KBM-7 (cell line): Measurements from ENCODE around the gene STON2.

Experiments
- DNase-seq: peaks from one replicate; pipeline ENCODE4 v3.0.0-alpha.2; 2015
- in situ Hi-C: fragments of 300-500 bp; cut with MboI; formaldehyde crosslinking; loops from 2 replicates; pipeline ENCODE4 v1.14.3; 2020; ENCODE audit warnings: low sequenced_read_pairs, low pct_unique_long_range_greater_than_20kb, mixed read lengths

Gene STON2

GRCh38 chr14:81342850-81343580 is 57.1 kb downstream of the STON2 start:
- in situ Hi-C loops = no loop called here

GRCh38 chr14:81341781-81342180 is 58.3 kb downstream of the STON2 start:
- in situ Hi-C loops = no loop called here
- no peak for DNase-seq

More at GRCh38 chr14:81342850-81343580, 57.1 kb downstream of the STON2 start:
- no peak for DNase-seq

GRCh38 chr14:81341370-81341769 is 58.8 kb downstream of the STON2 start:
- no peak for DNase-seq
- in situ Hi-C loops = no loop called here

- in situ Hi-C loops = no loop called here
Observed at GRCh38 chr14:81340201-81340600, 59.9 kb downstream of the STON2 start.

GRCh38 chr14:81337073-81337472 is 63.1 kb downstream of the STON2 start:
- no peak for DNase-seq
- in situ Hi-C loops = no loop called here

More at GRCh38 chr14:81340201-81340600, 59.9 kb downstream of the STON2 start:
- DNase-seq = no peak

- DNase-seq = no peak
- in situ Hi-C loops = no loop called here
Observed at GRCh38 chr14:81336009-81336408, 64.1 kb downstream of the STON2 start.

GRCh38 chr14:81332725-81333124 is 67.4 kb downstream of the STON2 start:
- in situ Hi-C loops = no loop called here
- no peak for DNase-seq

- DNase-seq = no peak
- in situ Hi-C loops = no loop called here
Observed at GRCh38 chr14:81331229-81332021, 68.7 kb downstream of the STON2 start.

- no peak for DNase-seq
- in situ Hi-C loops = no loop called here
Observed at GRCh38 chr14:81330619-81331122, 69.5 kb downstream of the STON2 start.

GRCh38 chr14:81329640-81330381 is 70.3 kb downstream of the STON2 start:
- no peak for DNase-seq
- in situ Hi-C loops = no loop called here

- DNase-seq = no peak
- in situ Hi-C loops = no loop called here
Observed at GRCh38 chr14:81326451-81326850, 73.7 kb downstream of the STON2 start.

GRCh38 chr14:81324011-81324410 is 76.1 kb downstream of the STON2 start:
- DNase-seq = no peak
- in situ Hi-C loops = no loop called here

GRCh38 chr14:81323093-81323492 is 77.0 kb downstream of the STON2 start:
- in situ Hi-C loops = no loop called here
- no peak for DNase-seq

GRCh38 chr14:81319946-81320345 is 80.2 kb downstream of the STON2 start:
- no peak for DNase-seq
- in situ Hi-C loops = no loop called here

GRCh38 chr14:81319314-81319713 is 80.8 kb downstream of the STON2 start:
- no peak for DNase-seq
- in situ Hi-C loops = no loop called here

- in situ Hi-C loops = no loop called here
- no peak for DNase-seq
Observed at GRCh38 chr14:81315341-81315740, 84.8 kb downstream of the STON2 start.

- no peak for DNase-seq
- in situ Hi-C loops = no loop called here
Observed at GRCh38 chr14:81314443-81315175, 85.5 kb downstream of the STON2 start.

- in situ Hi-C loops = no loop called here
- DNase-seq = no peak
Observed at GRCh38 chr14:81313775-81314429, 86.2 kb downstream of the STON2 start.

- no peak for DNase-seq
- in situ Hi-C loops = no loop called here
Observed at GRCh38 chr14:81313200-81313599, 86.9 kb downstream of the STON2 start.
